Muscle layer of colon (tissue), 2 donors: ENCODE data around the gene ZNF362.

Source experiments
- H3K27ac ChIP-seq: one replicate; pipeline ENCODE4 v1.7.0; 2013; ENCODE audit warnings: low read depth, mild to moderate bottlenecking, low read length, moderate library complexity
- H3K27me3 ChIP-seq, 2 donors: one replicate each; pipeline ENCODE4 v1.7.0; 2013; ENCODE audit warnings: low read length in 2 of 2, mild to moderate bottlenecking in 2 of 2; ENCODE audit not compliant: insufficient read depth in 2 of 2, control insufficient read depth in 1 of 2
- H3K36me3 ChIP-seq: one replicate; pipeline ENCODE4 v1.7.0; 2013; ENCODE audit warnings: mild to moderate bottlenecking, low read length; ENCODE audit not compliant: insufficient read depth
- H3K4me1 ChIP-seq: one replicate; pipeline ENCODE4 v1.7.0; 2013; ENCODE audit warnings: mild to moderate bottlenecking, low read length; ENCODE audit not compliant: insufficient read depth
- H3K4me3 ChIP-seq, 2 donors: one replicate each; pipeline ENCODE4 v1.7.0; 2013; ENCODE audit warnings: low read length in 2 of 2, low read depth in 1 of 2, mild to moderate bottlenecking in 1 of 2, moderate library complexity in 1 of 2
- H3K9ac ChIP-seq: one replicate; pipeline ENCODE4 v1.7.0; 2013; ENCODE audit warnings: low read length
- H3K9me3 ChIP-seq: one replicate; pipeline ENCODE4 v1.7.0; 2013; ENCODE audit warnings: mild to moderate bottlenecking, low read length
- donor health status: abdominal sarcoma.
- donor health status: Adenocarcinoma of cecum.

ZNF362 gene

DNA sequence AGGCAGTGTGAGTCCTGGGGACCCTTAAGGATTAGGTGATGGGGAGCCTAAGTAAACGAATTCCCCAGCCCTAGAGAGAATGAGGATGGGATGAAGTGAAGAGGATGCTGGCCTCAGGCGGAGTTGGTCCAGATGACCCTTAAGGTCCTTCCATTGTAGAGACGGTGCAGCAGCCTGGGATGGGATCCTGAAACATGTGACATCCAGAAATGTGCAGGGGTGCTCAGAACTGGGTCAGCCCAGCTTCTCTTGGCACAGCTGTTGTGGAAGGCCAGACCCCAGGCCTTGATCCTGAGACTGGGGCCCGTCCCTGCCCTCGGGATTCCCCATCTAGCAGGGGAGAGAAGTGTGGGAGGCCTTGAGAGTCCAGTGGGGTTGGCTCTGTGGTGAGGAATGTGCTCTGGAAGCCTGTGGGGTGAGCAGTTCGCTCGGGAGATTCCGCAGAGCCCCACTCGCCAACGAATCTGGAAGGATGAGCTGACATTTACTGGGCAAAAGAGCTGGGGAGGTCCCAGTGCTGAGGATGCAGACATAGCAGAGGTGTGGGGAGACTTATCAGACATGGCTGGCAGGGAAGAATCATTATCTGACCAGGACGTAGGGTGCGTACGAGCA, 36.5 kb downstream of the ZNF362 start:
- Histone ChIP-seq H3K9ac (no peak overlapping the region), H3K27me3 (no peaks in the 10 kb centered on the region), H3K36me3 (peaks cover 27% of the 10 kb centered on the region), H3K9me3 (no peaks in the 10 kb centered on the region), H3K4me1 (peaks cover 16% of the 10 kb centered on the region), H3K4me3 (no peak overlapping the region), H3K27ac (no peak overlapping the region)

DNA sequence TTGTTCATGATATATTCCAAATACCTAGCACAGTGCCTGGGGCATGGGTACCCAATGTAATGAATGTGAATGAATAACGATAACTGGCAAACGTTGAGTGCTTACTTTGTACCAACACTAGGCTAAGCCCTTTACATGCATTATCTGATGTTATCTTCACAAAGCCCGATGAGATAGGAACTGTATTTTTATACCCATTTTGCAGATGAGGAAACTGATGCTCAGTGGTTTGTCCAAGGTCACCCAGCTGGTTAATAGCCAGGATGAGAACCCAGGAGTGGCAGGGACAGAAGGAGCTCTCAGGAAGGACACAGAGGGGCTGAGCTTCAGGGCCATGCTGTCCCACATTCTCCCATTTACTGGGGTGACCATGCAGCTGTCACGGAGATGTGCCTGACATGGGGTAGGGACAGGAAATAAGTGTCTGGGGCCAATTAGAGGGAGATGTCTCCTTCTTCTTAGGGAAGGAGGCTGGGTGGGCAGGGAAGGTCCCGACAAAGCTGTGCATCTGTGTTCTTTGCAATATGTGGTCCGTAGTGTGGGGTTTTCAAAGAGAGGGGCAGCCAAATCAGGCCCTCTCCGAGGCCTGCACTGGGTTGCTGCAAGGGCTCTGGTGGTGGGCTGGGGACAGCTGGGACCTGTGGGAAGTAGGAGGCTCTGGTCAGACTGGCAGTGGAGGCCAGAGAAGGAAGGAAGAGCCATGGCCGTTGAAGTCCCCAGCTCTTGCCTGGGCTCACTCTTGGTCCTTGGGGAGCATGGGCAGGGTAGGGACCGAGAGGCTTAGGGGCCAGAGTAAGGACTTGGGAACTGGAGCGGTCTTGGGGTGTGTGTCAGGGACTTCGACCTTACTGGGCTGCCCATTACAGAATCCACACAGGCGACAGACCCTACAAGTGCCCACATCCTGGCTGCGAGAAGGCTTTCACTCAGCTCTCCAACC, 38.0 kb downstream of the ZNF362 start:
- H3K4me1 ChIP-seq = peaks cover 16% of the 10 kb centered on the region
- H3K36me3 ChIP-seq = peaks cover 29% of the 10 kb centered on the region
- H3K27me3 ChIP-seq = no peaks in the 10 kb centered on the region
- no peaks in the 10 kb centered on the region for H3K9me3 ChIP-seq
- H3K27ac ChIP-seq = no peak overlapping the region
- H3K4me3 ChIP-seq = no peak overlapping the region
- H3K9ac ChIP-seq = no peak overlapping the region

- peaks cover 27% of the 10 kb centered on the region for H3K36me3 ChIP-seq
- H3K9ac ChIP-seq = no peak overlapping the region
- no peak overlapping the region for H3K4me3 ChIP-seq
- H3K4me1 ChIP-seq = peaks cover 16% of the 10 kb centered on the region
- no peak overlapping the region for H3K27ac ChIP-seq
- H3K9me3 ChIP-seq = no peaks in the 10 kb centered on the region
- H3K27me3 ChIP-seq = no peaks in the 10 kb centered on the region
Measured at GRCh38 chr1:33295023-33295422, 38.7 kb downstream of the ZNF362 start.

DNA sequence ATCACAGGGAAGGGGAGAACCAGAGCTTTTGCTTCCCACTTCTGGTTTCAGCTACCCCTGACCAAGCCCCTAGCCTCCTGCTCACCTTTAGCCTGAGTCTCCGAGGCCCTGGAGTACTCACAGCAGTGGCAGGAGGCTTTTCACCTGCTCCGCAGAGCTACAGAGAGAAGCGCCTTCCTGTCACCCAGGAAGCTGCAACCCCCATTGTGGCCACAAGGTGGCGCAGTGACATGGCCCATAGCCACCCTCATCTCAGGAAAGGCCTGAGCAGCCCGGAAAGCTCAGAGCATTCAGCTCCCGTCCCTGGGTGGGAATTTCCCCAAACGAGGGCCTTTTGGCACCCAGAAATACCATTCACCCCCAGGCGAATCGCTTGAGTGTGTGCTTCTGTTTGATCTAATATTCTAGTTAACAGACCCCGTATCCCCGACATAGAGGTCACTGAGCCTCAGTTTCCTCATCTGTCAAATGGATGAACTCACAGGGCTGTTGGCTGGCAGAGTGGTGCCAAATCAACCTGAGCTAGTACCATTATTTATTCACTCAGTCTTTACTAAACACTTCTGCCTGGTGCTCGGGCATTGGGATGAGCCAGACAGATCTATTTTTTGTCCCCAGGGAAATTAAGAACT, 39.3 kb downstream of the ZNF362 start:
- no peak overlapping the region for H3K27ac ChIP-seq
- H3K9me3 ChIP-seq = no peaks in the 10 kb centered on the region
- H3K4me3 ChIP-seq = no peak overlapping the region
- peaks cover 21% of the 10 kb centered on the region for H3K4me1 ChIP-seq
- H3K36me3 ChIP-seq = peaks cover 27% of the 10 kb centered on the region
- H3K9ac ChIP-seq = no peak overlapping the region
- no peaks in the 10 kb centered on the region for H3K27me3 ChIP-seq

DNA sequence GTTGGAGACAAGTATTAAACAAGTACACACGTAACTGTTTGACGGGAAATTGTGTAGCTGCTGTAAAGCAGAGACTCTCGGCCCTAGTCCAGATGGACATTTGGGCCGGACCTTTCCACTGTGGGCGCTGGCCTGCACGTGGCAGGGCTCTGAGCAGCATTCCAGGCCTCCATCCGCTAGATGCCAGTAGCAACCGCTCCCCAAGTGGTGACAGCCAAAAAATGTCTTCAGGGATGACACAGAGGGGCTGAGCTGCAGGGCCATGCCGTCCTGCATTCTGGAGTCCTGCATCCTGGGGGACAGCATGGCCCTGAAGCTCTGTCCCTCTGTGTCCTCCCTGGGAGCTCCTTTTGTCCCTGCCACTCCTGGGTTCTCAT, 39.8 kb downstream of the ZNF362 start:
- peaks cover 27% of the 10 kb centered on the region for H3K36me3 ChIP-seq

DNA sequence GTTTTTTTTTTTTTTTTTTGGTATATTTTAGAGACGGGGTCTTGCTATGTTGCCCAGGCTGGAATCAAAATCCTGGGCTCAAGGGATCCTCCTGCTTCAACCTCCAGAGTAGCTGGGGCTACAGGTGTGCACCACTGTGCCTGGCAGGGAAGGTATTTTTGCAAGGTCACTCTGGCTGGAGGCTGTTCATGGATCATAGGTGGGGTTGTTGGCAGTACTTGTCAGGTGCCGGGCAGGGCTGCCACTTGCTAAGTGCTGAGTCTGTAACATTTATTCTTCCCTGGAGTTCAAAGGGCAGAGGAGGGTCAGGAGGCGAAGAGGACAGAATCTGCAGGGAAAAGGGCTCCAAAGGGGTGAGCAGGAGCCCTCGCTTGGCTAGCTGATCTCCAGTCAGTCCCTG, 40.5 kb downstream of the ZNF362 start:
- peaks cover 29% of the 10 kb centered on the region for H3K4me1 ChIP-seq
- H3K9ac ChIP-seq = no peak overlapping the region
- peaks cover 27% of the 10 kb centered on the region for H3K36me3 ChIP-seq
- no peak overlapping the region for H3K27ac ChIP-seq
- H3K27me3 ChIP-seq = no peaks in the 10 kb centered on the region
- H3K4me3 ChIP-seq = no peak overlapping the region
- H3K9me3 ChIP-seq = no peaks in the 10 kb centered on the region

More for the DNA sequence above, 39.8 kb downstream of the ZNF362 start:
- Histone ChIP-seq H3K27me3 (no peaks in the 10 kb centered on the region), H3K4me1 (peaks cover 26% of the 10 kb centered on the region), H3K27ac (peak overlapping the region; percentile 33), H3K4me3 (no peak overlapping the region), H3K9me3 (no peaks in the 10 kb centered on the region), H3K9ac (no peak overlapping the region)

GRCh38 chr1:33297911-33298622, 41.8 kb downstream of the ZNF362 start:
- H3K27me3 ChIP-seq = no peaks in the 10 kb centered on the region
- no peaks in the 10 kb centered on the region for H3K9me3 ChIP-seq
- peaks cover 25% of the 10 kb centered on the region for H3K4me1 ChIP-seq
- peaks cover 27% of the 10 kb centered on the region for H3K36me3 ChIP-seq
- no peak overlapping the region for H3K4me3 ChIP-seq
- H3K27ac ChIP-seq = no peak overlapping the region
- no peak overlapping the region for H3K9ac ChIP-seq

GRCh38 chr1:33298623-33299277, 42.5 kb downstream of the ZNF362 start:
- peaks cover 20% of the 10 kb centered on the region for H3K4me1 ChIP-seq
- H3K9me3 ChIP-seq = no peaks in the 10 kb centered on the region
- no peak overlapping the region for H3K9ac ChIP-seq
- H3K27me3 ChIP-seq = no peaks in the 10 kb centered on the region
- peaks cover 27% of the 10 kb centered on the region for H3K36me3 ChIP-seq
- no peak overlapping the region for H3K27ac ChIP-seq
- no peak overlapping the region for H3K4me3 ChIP-seq

DNA sequence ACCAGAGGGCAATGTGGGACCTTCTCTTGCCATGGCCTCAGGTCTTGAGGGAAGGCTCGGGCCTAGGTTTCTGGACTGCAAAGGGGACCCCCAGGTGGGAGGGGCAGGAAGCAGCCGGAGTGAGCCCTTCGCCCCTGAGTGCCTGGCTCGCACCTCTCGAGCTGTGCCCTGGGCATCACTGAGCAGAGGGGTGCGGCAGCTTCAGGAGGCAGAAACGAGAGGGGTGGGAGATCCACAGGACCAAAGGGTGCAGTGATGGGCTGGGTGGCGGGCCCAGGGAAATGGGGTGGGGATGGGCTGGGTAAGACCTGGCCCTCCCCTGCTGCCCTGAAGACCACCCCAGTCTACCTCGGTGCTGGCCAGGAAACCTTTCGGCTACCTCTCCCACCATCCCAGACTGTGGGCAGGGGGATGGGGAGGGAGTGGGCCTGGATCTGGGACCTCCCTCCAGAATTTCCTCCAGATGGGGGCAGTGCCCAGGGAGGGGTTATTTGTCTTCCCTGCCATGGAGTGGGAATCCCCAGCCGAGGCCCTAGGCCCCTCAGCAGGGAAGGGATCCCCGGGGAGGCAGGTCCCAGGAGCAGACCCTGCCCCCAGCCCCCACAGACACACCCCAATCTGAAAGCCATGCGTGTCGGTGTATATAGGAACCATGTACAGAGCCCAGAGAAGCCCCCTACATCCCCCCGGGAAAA, 43.3 kb downstream of the ZNF362 start:
- Histone ChIP-seq H3K27ac (no peak overlapping the region), H3K9me3 (no peaks in the 10 kb centered on the region), H3K36me3 (peaks cover 18% of the 10 kb centered on the region), H3K4me1 (peaks cover 20% of the 10 kb centered on the region), H3K9ac (no peak overlapping the region), H3K4me3 (no peak overlapping the region), H3K27me3 (no peaks in the 10 kb centered on the region)

GRCh38 chr1:33300673-33301072, 44.4 kb downstream of the ZNF362 start:
- Histone ChIP-seq H3K9ac (no peak overlapping the region), H3K4me1 (peaks cover 17% of the 10 kb centered on the region), H3K36me3 (peaks cover 13% of the 10 kb centered on the region), H3K27ac (peak overlapping the region; percentile 12), H3K9me3 (no peaks in the 10 kb centered on the region), H3K4me3 (no peak overlapping the region), H3K27me3 (no peaks in the 10 kb centered on the region)
